HCT116 (cell line): ENCODE measurements around the gene NCBP2L. TPM values are rescaled to one million over a fixed set of nuclear protein-coding genes. Genes with fewer than 3 reads are reported as not detected.

ENCODE experiments used
- ATAC-seq: fragments of 200-7000 bp; cut with Tn5 transposase; 2 replicates; pipeline ENCODE4 v1.9.1; 2020; ENCODE audit warnings: mild to moderate bottlenecking, moderate library complexity
- BruUV-seq: library from RNA; stranded (reverse); fragments of 400-500 nt; replicated peaks from 2 replicates; lab custom pipeline; 2021; lab: Mats Ljungman, UMichigan
- CTCF ChIA-PET: fragments of 300-600 bp; sonication (Branson Sonifier 250); formaldehyde crosslinking; loops from one replicate; lab custom pipeline; 2021; ENCODE audit warnings: antibody characterized with exemption; lab: Charles Lee
- POLR2A ChIA-PET: fragments of 300-600, 350-600 bp; sonication (Branson Sonifier 250); formaldehyde crosslinking; loops from one replicate; lab custom pipeline; 2021; ENCODE audit warnings: antibody characterized with exemption; lab: Charles Lee
- RAD21 ChIA-PET, 2 experiments: fragments of 300-600 bp; sonication (Branson Sonifier 250); formaldehyde crosslinking; loops; one replicate each; lab custom pipeline; 2023; ENCODE audit warnings: low total read pairs in 2 of 2; ENCODE audit not compliant: uncharacterized antibody in 2 of 2, unreplicated experiment in 2 of 2, low non-redundant PET in 1 of 2; lab: Charles Lee
- DNase-seq: peaks from one replicate; pipeline ENCODE4 v3.0.0-alpha.2; 2010; ENCODE audit warnings: low read depth, low spot score
- H2AFZ ChIP-seq: fragments of 200-600 bp; shearing (Covaris generic), sonication (generic); 2 replicates; pipeline ENCODE4 v1.6.1; 2017; ENCODE audit warnings: low read depth, mixed run types, mixed read lengths, antibody characterized with exemption, low read length; ENCODE audit not compliant: poor library complexity, severe bottlenecking
- H3K27ac ChIP-seq: 2 replicates; pipeline ENCODE4 v1.5.1; 2012; ENCODE audit warnings: low read depth, low read length
- H3K27me3 ChIP-seq: fragments of 200-600 bp; sonication (generic); 2 replicates; pipeline ENCODE4 v1.6.1; 2016; ENCODE audit warnings: mixed run types, low read length, mixed read lengths; ENCODE audit not compliant: insufficient read depth
- H3K36me3 ChIP-seq, 2 experiments: fragments of 200-500 bp in 1 of 2; fragments of 200-600 bp in 1 of 2; sonication (Bioruptor generic) in 1 of 2; sonication (generic) in 1 of 2; 2 replicates each; pipeline versions ENCODE4 v1.5.1 to v1.6.1; 2014 to 2016; ENCODE audit warnings: low read length in 2 of 2, inconsistent platforms in 1 of 2, mixed read lengths in 1 of 2, mixed run types in 1 of 2; ENCODE audit not compliant: insufficient read depth in 2 of 2, control insufficient read depth in 1 of 2
- H3K4me1 ChIP-seq, 2 experiments: fragments of 200-600 bp in 1 of 2; sonication (generic) in 1 of 2; 2 replicates each; pipeline versions ENCODE4 v1.5.1 to v1.6.1; 2012 to 2017; ENCODE audit warnings: low read length in 2 of 2, inconsistent platforms in 1 of 2, mild to moderate bottlenecking in 1 of 2, mixed read lengths in 1 of 2, mixed run types in 1 of 2, moderate library complexity in 1 of 2; ENCODE audit not compliant: insufficient read depth in 2 of 2, control insufficient read depth in 1 of 2
- H3K4me2 ChIP-seq: fragments of 200-600 bp; sonication (generic); 2 replicates; pipeline ENCODE4 v1.6.1; 2017; ENCODE audit warnings: mixed run types, low read length, mixed read lengths
- H3K4me3 ChIP-seq, 2 experiments: fragments of 200-600 bp in 1 of 2; sonication (generic) in 1 of 2; replicated peaks in 1 of 2; 2 replicates each; pipeline ENCODE4 v1.5.1; 2011 to 2016; ENCODE audit warnings: low read length in 2 of 2, control low read depth in 1 of 2, low read depth in 1 of 2, mild to moderate bottlenecking in 1 of 2, mixed read lengths in 1 of 2, mixed run types in 1 of 2
- H3K79me2 ChIP-seq: fragments of 200-600 bp; sonication (generic); 2 replicates; pipeline ENCODE4 v1.6.1; 2017; ENCODE audit warnings: mild to moderate bottlenecking, mixed run types, low read length, moderate library complexity, mixed read lengths; ENCODE audit not compliant: insufficient read depth
- H3K9ac ChIP-seq: fragments of 200-600 bp; sonication (generic); 2 replicates; pipeline ENCODE4 v1.6.1; 2016; ENCODE audit warnings: low read length, mixed read lengths
- H3K9me2 ChIP-seq: fragments of 200-600 bp; sonication (generic), shearing (Covaris generic); 2 replicates; pipeline ENCODE4 v1.6.1; 2017; ENCODE audit warnings: mixed run types, mild to moderate bottlenecking, moderate library complexity; ENCODE audit not compliant: insufficient read depth
- H3K9me3 ChIP-seq, 2 experiments: fragments of 200-500 bp in 1 of 2; fragments of 200-600 bp in 1 of 2; sonication (Bioruptor generic) in 1 of 2; sonication (generic) in 1 of 2; 2 replicates each; pipeline ENCODE4 v1.6.1; 2014 to 2017; ENCODE audit warnings: low read length in 2 of 2, mixed read lengths in 2 of 2, inconsistent platforms in 1 of 2, low read depth in 1 of 2, mild to moderate bottlenecking in 1 of 2, mixed run types in 1 of 2, moderate library complexity in 1 of 2; ENCODE audit not compliant: control insufficient read depth in 1 of 2, insufficient read depth in 1 of 2
- H4K20me1 ChIP-seq: fragments of 200-600 bp; sonication (generic), shearing (Covaris generic); 2 replicates; pipeline ENCODE4 v1.6.1; 2017; ENCODE audit warnings: mixed run types, mild to moderate bottlenecking, moderate library complexity; ENCODE audit not compliant: insufficient read depth
- CBX3 ChIP-seq: IDR thresholded peaks from 2 replicates; pipeline ENCODE4 v1.6.1; 2012; ENCODE audit warnings: low read depth
- ELF1 ChIP-seq: IDR thresholded peaks from 2 replicates; pipeline ENCODE4 v1.6.1; 2012; ENCODE audit warnings: low read depth, borderline replicate concordance
- EZH2phosphoT487 ChIP-seq: fragments of 200-600 bp; IDR thresholded peaks from 2 replicates; pipeline ENCODE4 v1.6.1; 2018; ENCODE audit warnings: antibody characterized with exemption, borderline replicate concordance
- JUND ChIP-seq: IDR thresholded peaks from 2 replicates; pipeline ENCODE4 v1.6.1; 2012
- POLR2A ChIP-seq: IDR thresholded peaks from 2 replicates; pipeline ENCODE4 v1.7.0; 2011; ENCODE audit warnings: borderline replicate concordance; ENCODE audit not compliant: insufficient read depth, insufficient read length; ENCODE audit errors: extremely low read depth
- RAD21 ChIP-seq: IDR thresholded peaks from 2 replicates; pipeline ENCODE4 v1.6.1; 2012; ENCODE audit warnings: low read depth, mild to moderate bottlenecking
- SRF ChIP-seq: IDR thresholded peaks from 2 replicates; pipeline ENCODE4 v1.6.1; 2012; ENCODE audit warnings: low read depth
- TCF7L2 ChIP-seq: IDR thresholded peaks from 2 replicates; pipeline ENCODE4 v1.7.0; 2011; ENCODE audit warnings: borderline replicate concordance, inconsistent platforms; ENCODE audit not compliant: insufficient read depth, insufficient read length; ENCODE audit errors: extremely low read depth
- ZFX ChIP-seq: fragments of 450-650 bp; IDR thresholded peaks from 2 replicates; pipeline ENCODE4 v1.6.1; 2017
- ZNF274 ChIP-seq: fragments of 200-500 bp; sonication (Bioruptor generic); IDR thresholded peaks from 2 replicates; pipeline ENCODE4 v1.6.1; 2014; ENCODE audit warnings: mild to moderate bottlenecking, low read depth, low read length, inconsistent platforms
- intact Hi-C: fragments of 100-400 bp; cut with micrococcal nuclease; formaldehyde crosslinking; loops from 2 replicates; pipeline ENCODE4 v1.10.0; 2022
- total RNA-seq: library from RNA; stranded (reverse); gene quantifications from one replicate; pipeline ENCODE4 v1.2.1, GENCODE V29; 2021; ENCODE audit not compliant: unreplicated experiment
- TF ChIP-seq, protein P1 (sequence below): IDR thresholded peaks from 2 replicates; pipeline ENCODE4 v1.6.1; 2012; ENCODE audit warnings: low read depth
- TF ChIP-seq, protein P2 (sequence below), 3 experiments: fragments of 200-600 bp in 1 of 3; sonication (generic) in 1 of 3; IDR thresholded peaks in 2 of 3; conservative IDR thresholded peaks in 1 of 3; 2 replicates each; pipeline ENCODE4 v1.5.1; 2012 to 2017; ENCODE audit warnings: low read depth in 2 of 3, low read length in 2 of 3, antibody characterized with exemption in 1 of 3, borderline replicate concordance in 1 of 3, control low read depth in 1 of 3, mild to moderate bottlenecking in 1 of 3, mixed read lengths in 1 of 3, mixed run types in 1 of 3, moderate library complexity in 1 of 3; ENCODE audit not compliant: insufficient read depth in 1 of 3
- TF ChIP-seq, protein P3 (sequence below): IDR thresholded peaks from 2 replicates; pipeline ENCODE4 v1.6.1; 2011; ENCODE audit warnings: mild to moderate bottlenecking, low read length, moderate library complexity; ENCODE audit not compliant: insufficient replicate concordance; ENCODE audit errors: extremely low read depth

NCBP2L gene
- total RNA-seq, 1 experiment from 2014 or later: not detected

DNA sequence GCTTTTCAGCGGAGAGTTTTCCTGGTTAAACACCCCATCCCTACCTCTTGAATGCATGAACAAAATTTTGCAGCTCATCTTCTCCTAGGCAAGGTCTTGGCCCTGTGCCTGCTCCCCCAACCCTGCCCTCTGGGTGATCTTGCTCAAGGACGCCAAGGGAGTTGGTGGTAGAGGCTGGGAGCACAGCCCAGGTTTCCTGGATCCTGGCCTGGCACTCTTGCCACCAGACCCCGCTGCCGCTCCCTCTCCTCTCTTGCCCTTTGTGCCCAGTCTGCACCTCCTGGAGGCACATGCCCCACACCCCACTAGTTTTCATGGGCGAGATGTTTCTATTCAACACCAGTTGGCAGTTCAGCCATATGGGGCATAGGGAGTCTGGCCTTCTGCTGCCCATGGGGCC, 39.3 kb upstream of the NCBP2L start:
- H3K9ac ChIP-seq: no peak overlapping the region
- no peak for TF ChIP-seq CBX3
- no peak for TF ChIP-seq RAD21
- no peak for TF ChIP-seq ZNF274
- TF ChIP-seq ZFX: no peak
- TF ChIP-seq SRF: no peak
- no peak for TF ChIP-seq ELF1
- no peak for TF ChIP-seq EZH2phosphoT487
- TF ChIP-seq, protein P1, sequence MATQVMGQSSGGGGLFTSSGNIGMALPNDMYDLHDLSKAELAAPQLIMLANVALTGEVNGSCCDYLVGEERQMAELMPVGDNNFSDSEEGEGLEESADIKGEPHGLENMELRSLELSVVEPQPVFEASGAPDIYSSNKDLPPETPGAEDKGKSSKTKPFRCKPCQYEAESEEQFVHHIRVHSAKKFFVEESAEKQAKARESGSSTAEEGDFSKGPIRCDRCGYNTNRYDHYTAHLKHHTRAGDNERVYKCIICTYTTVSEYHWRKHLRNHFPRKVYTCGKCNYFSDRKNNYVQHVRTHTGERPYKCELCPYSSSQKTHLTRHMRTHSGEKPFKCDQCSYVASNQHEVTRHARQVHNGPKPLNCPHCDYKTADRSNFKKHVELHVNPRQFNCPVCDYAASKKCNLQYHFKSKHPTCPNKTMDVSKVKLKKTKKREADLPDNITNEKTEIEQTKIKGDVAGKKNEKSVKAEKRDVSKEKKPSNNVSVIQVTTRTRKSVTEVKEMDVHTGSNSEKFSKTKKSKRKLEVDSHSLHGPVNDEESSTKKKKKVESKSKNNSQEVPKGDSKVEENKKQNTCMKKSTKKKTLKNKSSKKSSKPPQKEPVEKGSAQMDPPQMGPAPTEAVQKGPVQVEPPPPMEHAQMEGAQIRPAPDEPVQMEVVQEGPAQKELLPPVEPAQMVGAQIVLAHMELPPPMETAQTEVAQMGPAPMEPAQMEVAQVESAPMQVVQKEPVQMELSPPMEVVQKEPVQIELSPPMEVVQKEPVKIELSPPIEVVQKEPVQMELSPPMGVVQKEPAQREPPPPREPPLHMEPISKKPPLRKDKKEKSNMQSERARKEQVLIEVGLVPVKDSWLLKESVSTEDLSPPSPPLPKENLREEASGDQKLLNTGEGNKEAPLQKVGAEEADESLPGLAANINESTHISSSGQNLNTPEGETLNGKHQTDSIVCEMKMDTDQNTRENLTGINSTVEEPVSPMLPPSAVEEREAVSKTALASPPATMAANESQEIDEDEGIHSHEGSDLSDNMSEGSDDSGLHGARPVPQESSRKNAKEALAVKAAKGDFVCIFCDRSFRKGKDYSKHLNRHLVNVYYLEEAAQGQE: no peak
- TF ChIP-seq TCF7L2: no peak
- TF ChIP-seq POLR2A: no peak
- no peak for TF ChIP-seq JUND
- TF ChIP-seq, protein P2, sequence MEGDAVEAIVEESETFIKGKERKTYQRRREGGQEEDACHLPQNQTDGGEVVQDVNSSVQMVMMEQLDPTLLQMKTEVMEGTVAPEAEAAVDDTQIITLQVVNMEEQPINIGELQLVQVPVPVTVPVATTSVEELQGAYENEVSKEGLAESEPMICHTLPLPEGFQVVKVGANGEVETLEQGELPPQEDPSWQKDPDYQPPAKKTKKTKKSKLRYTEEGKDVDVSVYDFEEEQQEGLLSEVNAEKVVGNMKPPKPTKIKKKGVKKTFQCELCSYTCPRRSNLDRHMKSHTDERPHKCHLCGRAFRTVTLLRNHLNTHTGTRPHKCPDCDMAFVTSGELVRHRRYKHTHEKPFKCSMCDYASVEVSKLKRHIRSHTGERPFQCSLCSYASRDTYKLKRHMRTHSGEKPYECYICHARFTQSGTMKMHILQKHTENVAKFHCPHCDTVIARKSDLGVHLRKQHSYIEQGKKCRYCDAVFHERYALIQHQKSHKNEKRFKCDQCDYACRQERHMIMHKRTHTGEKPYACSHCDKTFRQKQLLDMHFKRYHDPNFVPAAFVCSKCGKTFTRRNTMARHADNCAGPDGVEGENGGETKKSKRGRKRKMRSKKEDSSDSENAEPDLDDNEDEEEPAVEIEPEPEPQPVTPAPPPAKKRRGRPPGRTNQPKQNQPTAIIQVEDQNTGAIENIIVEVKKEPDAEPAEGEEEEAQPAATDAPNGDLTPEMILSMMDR (IDR thresholded peaks at IDR 0.05 in 2 of 3, conservative IDR thresholded peaks at IDR 0.05 in 1 of 3; ENCODE audit: borderline replicate concordance in 1 of 3, insufficient read depth in 1 of 3, low read depth in 2 of 3, low read length in 2 of 3): no peak
- TF ChIP-seq, protein P3, sequence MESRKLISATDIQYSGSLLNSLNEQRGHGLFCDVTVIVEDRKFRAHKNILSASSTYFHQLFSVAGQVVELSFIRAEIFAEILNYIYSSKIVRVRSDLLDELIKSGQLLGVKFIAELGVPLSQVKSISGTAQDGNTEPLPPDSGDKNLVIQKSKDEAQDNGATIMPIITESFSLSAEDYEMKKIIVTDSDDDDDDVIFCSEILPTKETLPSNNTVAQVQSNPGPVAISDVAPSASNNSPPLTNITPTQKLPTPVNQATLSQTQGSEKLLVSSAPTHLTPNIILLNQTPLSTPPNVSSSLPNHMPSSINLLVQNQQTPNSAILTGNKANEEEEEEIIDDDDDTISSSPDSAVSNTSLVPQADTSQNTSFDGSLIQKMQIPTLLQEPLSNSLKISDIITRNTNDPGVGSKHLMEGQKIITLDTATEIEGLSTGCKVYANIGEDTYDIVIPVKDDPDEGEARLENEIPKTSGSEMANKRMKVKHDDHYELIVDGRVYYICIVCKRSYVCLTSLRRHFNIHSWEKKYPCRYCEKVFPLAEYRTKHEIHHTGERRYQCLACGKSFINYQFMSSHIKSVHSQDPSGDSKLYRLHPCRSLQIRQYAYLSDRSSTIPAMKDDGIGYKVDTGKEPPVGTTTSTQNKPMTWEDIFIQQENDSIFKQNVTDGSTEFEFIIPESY: no peak
- DNase-seq: no peak
- H2AFZ ChIP-seq: no peak overlapping the region
- no peaks in the 10 kb centered on the region for H3K79me2 ChIP-seq
- no TSS peak for BruUV-seq
- intact Hi-C loops: no loop called here
- no peak overlapping the region for H3K27ac ChIP-seq
- ATAC-seq: no peak
- no peak overlapping the region for H3K4me3 ChIP-seq
- H4K20me1 ChIP-seq: no peaks in the 10 kb centered on the region
- ChIA-PET CTCF (no interaction called here), POLR2A (no interaction called here), RAD21 (no interaction called here)
- H3K9me2 ChIP-seq: no peaks in the 10 kb centered on the region
- no peaks in the 10 kb centered on the region for H3K36me3 ChIP-seq
- H3K4me2 ChIP-seq: no peak overlapping the region
- H3K27me3 ChIP-seq: no peaks in the 10 kb centered on the region
- peaks cover 11 to 20% of the 10 kb centered on the region in 2 experiments for H3K4me1 ChIP-seq
- no peaks in the 10 kb centered on the region for H3K9me3 ChIP-seq
